HepG2 (cell line): ENCODE measurements around the gene ENDOG. TPM values are rescaled to one million over a fixed set of nuclear protein-coding genes. Genes with fewer than 3 reads are reported as not detected.
A peak's percentile ranks its signal among the peaks of the same experiment; 100 is the strongest.

ENCODE experiments used
- E2F2 ChIP-seq: sonication (generic); formaldehyde crosslinking; IDR thresholded peaks from 2 replicates; pipeline ENCODE4 v1.4.0; 2020; ENCODE audit warnings: missing genetic modification reagents, borderline replicate concordance
- EEA1 ChIP-seq: sonication (generic); formaldehyde crosslinking; IDR thresholded peaks from 2 replicates; pipeline ENCODE4 v1.5.1; 2020; ENCODE audit warnings: mild to moderate bottlenecking, missing genetic modification reagents, borderline replicate concordance
- ETS1 ChIP-seq: sonication (generic); formaldehyde crosslinking; IDR thresholded peaks from 2 replicates; pipeline ENCODE4 v1.4.0; 2020; ENCODE audit warnings: missing genetic modification reagents
- FLYWCH1 ChIP-seq: sonication (generic); formaldehyde crosslinking; IDR thresholded peaks from 2 replicates; pipeline ENCODE4 v1.8.1; 2023; ENCODE audit warnings: mild to moderate bottlenecking, missing genetic modification reagents
- FOXO1 ChIP-seq: sonication (generic); formaldehyde crosslinking; IDR thresholded peaks from 2 replicates; pipeline ENCODE4 v1.4.0; 2020; ENCODE audit warnings: missing genetic modification reagents
- HMGXB4 ChIP-seq, 2 experiments: sonication (generic) in 1 of 2; formaldehyde crosslinking in 1 of 2; IDR thresholded peaks; 2 replicates each; pipeline versions ENCODE4 v1.4.0 to v1.6.1; 2018 to 2020; ENCODE audit warnings: missing genetic modification reagents in 2 of 2, borderline replicate concordance in 1 of 2, low read depth in 1 of 2, mild to moderate bottlenecking in 1 of 2, missing biosample characterization in 1 of 2
- HNF1A ChIP-seq, 2 experiments: sonication (generic) in 1 of 2; formaldehyde crosslinking in 1 of 2; IDR thresholded peaks; 2 replicates each; pipeline versions ENCODE4 v1.4.0 to v1.6.1; 2016 to 2020; ENCODE audit warnings: borderline replicate concordance in 1 of 2, low read depth in 1 of 2, mild to moderate bottlenecking in 1 of 2, missing genetic modification reagents in 1 of 2
- KDM3A ChIP-seq: IDR thresholded peaks from 2 replicates; pipeline ENCODE4 v1.6.1; 2018; ENCODE audit warnings: low read depth, missing compliant biosample characterization
- PPARG ChIP-seq: conservative IDR thresholded peaks from 2 replicates; pipeline ENCODE4 v1.6.1; 2016; ENCODE audit warnings: missing biosample characterization, missing genetic modification reagents
- RFXAP ChIP-seq: sonication (generic); formaldehyde crosslinking; IDR thresholded peaks from 2 replicates; pipeline ENCODE4 v1.4.0; 2020; ENCODE audit warnings: missing genetic modification reagents, borderline replicate concordance
- ZFAT ChIP-seq: sonication (generic); formaldehyde crosslinking; conservative IDR thresholded peaks from 2 replicates; pipeline ENCODE4 v1.8.1; 2023; ENCODE audit warnings: missing genetic modification reagents, inconsistent platforms
- ZNF337 ChIP-seq: sonication (generic); formaldehyde crosslinking; IDR thresholded peaks from 2 replicates; pipeline ENCODE4 v1.5.1; 2020; ENCODE audit warnings: missing genetic modification reagents, low read depth, mild to moderate bottlenecking, borderline replicate concordance
- ZNF367 ChIP-seq: sonication (generic); formaldehyde crosslinking; IDR thresholded peaks from 2 replicates; pipeline ENCODE4 v1.4.0; 2020; ENCODE audit warnings: missing genetic modification reagents, borderline replicate concordance
- ZNF510 ChIP-seq: sonication (generic); formaldehyde crosslinking; IDR thresholded peaks from 2 replicates; pipeline ENCODE4 v1.4.0; 2020; ENCODE audit warnings: low read depth, mild to moderate bottlenecking, missing genetic modification reagents
- polyA plus RNA-seq, 8 experiments: library from polyadenylated mRNA; depleted of rRNA in 3 of 8; stranded (reverse) in 7 of 8; unstranded in 1 of 8; fragments of >200 nt; fragmentation: Illumina TruSeq in 4 of 8; extraction: Trizol in 4 of 8; gene quantifications; 2 replicates each; pipeline versions ENCODE4 v1.2.1 to v1.2.3, GENCODE V29; 2011 to 2016; ENCODE audit warnings: low read depth in 4 of 8, missing spikeins in 1 of 8, mixed read lengths in 1 of 8; ENCODE audit not compliant: insufficient read depth in 1 of 8
- total RNA-seq, 5 experiments: library from RNA; depleted of rRNA; stranded (reverse); fragments of >200 nt; fragmentation: Illumina TruSeq; extraction: Trizol; gene quantifications; 2 replicates each; pipeline ENCODE4 v1.2.3, GENCODE V29; 2016; ENCODE audit warnings: low read depth in 1 of 5

ENDOG gene
- total and polyA plus RNA-seq, 2 of the 13 experiments (the other 11 are each of a cell fraction or from before 2014, with no cell fraction given), result 26.3 to 28.8 TPM

- TF ChIP-seq HNF1A (IDR thresholded peaks at IDR 0.05; ENCODE audit: low read depth) (no peak), HNF1A (CRISPR knock-in tag; IDR thresholded peaks at IDR 0.05; ENCODE audit: borderline replicate concordance) (peak; percentile 83), PPARG (CRISPR knock-in tag) (peak; percentile 70), EEA1 (peak; percentile 96; the same call in 1 of the 2 replicates), ZFAT (CRISPR knock-in tag) (0 out of 2 replicates have a peak, but pooled peaks have one; percentile 70), HMGXB4 (CRISPR knock-in tag; IDR thresholded peaks at IDR 0.05; ENCODE audit: borderline replicate concordance in 1 of 2, low read depth in 1 of 2) (peak; percentile 77 to 91), ZNF510 (no peak; the same call in 1 of the 2 replicates), ETS1 (peak; percentile 88; the same call in 1 of the 2 replicates), ZNF337 (CRISPR knock-in tag) (peak; percentile 85; the same call in 1 of the 2 replicates), ZNF367 (peak; percentile 77; the same call in 1 of the 2 replicates), RFXAP (CRISPR knock-in tag) (peak; percentile 96), FLYWCH1 (peak; percentile 87), FOXO1 (CRISPR knock-in tag) (no peak), E2F2 (CRISPR knock-in tag) (0 out of 2 replicates have a peak, but pooled peaks have one; percentile 25), KDM3A (no peak; the same call in 1 of the 2 replicates)
Measured at GRCh38 chr9:128786681-128787601, 31.4 kb upstream of the ENDOG start, which contains the start of gene TBC1D13 (continued).
